ENCODE results near the gene SMG6. TPM values are rescaled to one million over a fixed set of nuclear protein-coding genes. Genes with fewer than 3 reads are reported as not detected.

The SMG6 gene
- total and polyA plus RNA-seq, 2 donors (not counting 3 experiments of a cell fraction or from before 2014, with no cell fraction given) = 40.1 to 42.2 TPM

- H2AFZ ChIP-seq (ENCODE audit: low read depth, low read length) = no peak overlapping the region
- H3K36me3 ChIP-seq (ENCODE audit: control insufficient read depth in 2 of 2, extremely low read depth in 1 of 2, insufficient read depth in 2 of 2, low read length in 2 of 2) = peaks cover 0 to 2% of the 10 kb centered on the region in 2 experiments
- intact Hi-C loops (cut with micrococcal nuclease) = no loop called here
- H3K27me3 ChIP-seq (ENCODE audit: control insufficient read depth in 2 of 2, insufficient read depth in 2 of 2, low read length in 2 of 2) = no peaks in the 10 kb centered on the region
- no TSS peak for BruUV-seq (replicated peaks)
- no peak overlapping the region for H3K4me2 ChIP-seq (ENCODE audit: insufficient read depth, low read length)
- ChIA-PET CTCF (interaction anchor here (1.4 kb wide), 1 partner anchor 45 kb away, joined by 3 read pairs; no protein-coding TSS in a partner anchor), POLR2A (interaction anchor here (0.7 kb wide), 1 partner anchor 22 kb away, joined by 3 read pairs; no protein-coding TSS in a partner anchor)
- H3K27ac ChIP-seq (ENCODE audit: insufficient read depth, low read depth, low read length) = no peak overlapping the region
- no peak overlapping the region for H3K9ac ChIP-seq (replicated peaks; ENCODE audit: extremely low read depth, insufficient read depth, low read length)
- no peaks in the 10 kb centered on the region for H3K9me1 ChIP-seq (replicated peaks; ENCODE audit: control insufficient read depth, extremely low read depth, insufficient read depth, low read length)
- DNase-seq (ENCODE audit: low read depth, low spot score) (no peak), FAIRE-seq (no peak)
- peaks cover 8% of the 10 kb centered on the region for H3K4me1 ChIP-seq (ENCODE audit: control insufficient read depth, extremely low read depth, insufficient read depth, low read length)
- H4K20me1 ChIP-seq (replicated peaks; ENCODE audit: control insufficient read depth, extremely low read depth, insufficient read depth, low read length) = no peaks in the 10 kb centered on the region
- H3K9me3 ChIP-seq (replicated peaks; ENCODE audit: control insufficient read depth, insufficient read depth, low read length) = no peaks in the 10 kb centered on the region
- dilution Hi-C loops (cut with MboI; ENCODE audit: extremely low pct_ligation_motif_present, low sequenced_read_pairs) = no loop called here
- H3K4me3 ChIP-seq (replicated peaks in 1 of 3; ENCODE audit: insufficient read depth in 1 of 3, low read depth in 1 of 3, low read length in 3 of 3) = no peak overlapping the region
- TF ChIP-seq POLR2A (IDR thresholded peaks at IDR 0.05; ENCODE audit: low read depth, low read length) (no peak), MAX (IDR thresholded peaks at IDR 0.05; ENCODE audit: insufficient read depth, insufficient read length) (no peak), GATA2 (IDR thresholded peaks at IDR 0.05; ENCODE audit: insufficient read depth, insufficient read length, low read depth, low read length) (no peak), CTCF (IDR thresholded peaks at IDR 0.05; ENCODE audit: extremely low read depth in 1 of 2, insufficient read depth in 1 of 2, low read depth in 1 of 2, low read length in 2 of 2) (no peak), POLR2AphosphoS5 (IDR thresholded peaks at IDR 0.05; ENCODE audit: insufficient read depth, low read depth, low read length) (no peak), EZH2 (IDR thresholded peaks at IDR 0.05; ENCODE audit: borderline replicate concordance, low read depth, low read length, severe bottlenecking) (no peak), JUN (IDR thresholded peaks at IDR 0.05; ENCODE audit: borderline replicate concordance, insufficient read depth, insufficient read length, low read depth) (no peak), FOS (IDR thresholded peaks at IDR 0.05; ENCODE audit: borderline replicate concordance, insufficient read depth, low read length) (no peak), MYC (IDR thresholded peaks at IDR 0.05; ENCODE audit: low read depth, low read length) (no peak)
- no peaks in the 10 kb centered on the region for H3K79me2 ChIP-seq (ENCODE audit: control insufficient read depth, insufficient read depth, low read length)
Measured at GRCh38 chr17:2140683-2141082, 162.9 kb downstream of the SMG6 start.
